Measurements from ENCODE around the gene RHOXF2. TPM values are rescaled to one million over a fixed set of nuclear protein-coding genes. Genes with fewer than 3 reads are reported as not detected.
A peak's percentile ranks its signal among the peaks of the same experiment; 100 is the strongest.

Gene RHOXF2
- total RNA-seq, 1 donor from 2014 or later: not detected

DNA sequence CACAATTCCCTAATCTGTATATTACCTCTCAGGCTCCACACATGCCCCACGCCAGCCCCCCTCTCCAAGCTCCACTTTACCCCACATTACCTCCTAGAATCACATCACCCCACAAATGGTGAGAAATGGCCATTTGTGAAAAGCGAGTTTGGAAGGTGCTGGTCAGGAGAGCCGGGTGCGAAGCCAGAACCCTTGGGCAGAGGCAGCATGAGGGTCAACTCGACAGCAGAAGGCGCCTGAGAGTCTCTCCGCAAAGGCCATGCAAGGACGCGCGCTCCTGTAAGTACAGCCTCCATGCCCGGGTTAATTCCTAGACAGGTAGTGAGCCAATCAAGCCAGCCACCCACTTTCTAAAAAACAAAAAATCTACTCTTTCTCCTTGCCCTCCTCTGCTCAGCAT is 42.4 kb downstream of the RHOXF2 start:
- FAIRE-seq (no peak), DNase-seq (ENCODE audit: low read depth) (no peak)
- TF ChIP-seq, protein P1, sequence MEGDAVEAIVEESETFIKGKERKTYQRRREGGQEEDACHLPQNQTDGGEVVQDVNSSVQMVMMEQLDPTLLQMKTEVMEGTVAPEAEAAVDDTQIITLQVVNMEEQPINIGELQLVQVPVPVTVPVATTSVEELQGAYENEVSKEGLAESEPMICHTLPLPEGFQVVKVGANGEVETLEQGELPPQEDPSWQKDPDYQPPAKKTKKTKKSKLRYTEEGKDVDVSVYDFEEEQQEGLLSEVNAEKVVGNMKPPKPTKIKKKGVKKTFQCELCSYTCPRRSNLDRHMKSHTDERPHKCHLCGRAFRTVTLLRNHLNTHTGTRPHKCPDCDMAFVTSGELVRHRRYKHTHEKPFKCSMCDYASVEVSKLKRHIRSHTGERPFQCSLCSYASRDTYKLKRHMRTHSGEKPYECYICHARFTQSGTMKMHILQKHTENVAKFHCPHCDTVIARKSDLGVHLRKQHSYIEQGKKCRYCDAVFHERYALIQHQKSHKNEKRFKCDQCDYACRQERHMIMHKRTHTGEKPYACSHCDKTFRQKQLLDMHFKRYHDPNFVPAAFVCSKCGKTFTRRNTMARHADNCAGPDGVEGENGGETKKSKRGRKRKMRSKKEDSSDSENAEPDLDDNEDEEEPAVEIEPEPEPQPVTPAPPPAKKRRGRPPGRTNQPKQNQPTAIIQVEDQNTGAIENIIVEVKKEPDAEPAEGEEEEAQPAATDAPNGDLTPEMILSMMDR (IDR thresholded peaks at IDR 0.05; ENCODE audit: insufficient read depth, low read length, severe bottlenecking): no peak
- H3K36me3 ChIP-seq (ENCODE audit: control insufficient read depth, insufficient read depth, low read length): no peaks in the 10 kb centered on the region
- no peaks in the 10 kb centered on the region for H3K27me3 ChIP-seq (ENCODE audit: control insufficient read depth, insufficient read depth, low read length)
- H3K4me3 ChIP-seq (ENCODE audit: low read depth, low read length): no peak overlapping the region

DNA sequence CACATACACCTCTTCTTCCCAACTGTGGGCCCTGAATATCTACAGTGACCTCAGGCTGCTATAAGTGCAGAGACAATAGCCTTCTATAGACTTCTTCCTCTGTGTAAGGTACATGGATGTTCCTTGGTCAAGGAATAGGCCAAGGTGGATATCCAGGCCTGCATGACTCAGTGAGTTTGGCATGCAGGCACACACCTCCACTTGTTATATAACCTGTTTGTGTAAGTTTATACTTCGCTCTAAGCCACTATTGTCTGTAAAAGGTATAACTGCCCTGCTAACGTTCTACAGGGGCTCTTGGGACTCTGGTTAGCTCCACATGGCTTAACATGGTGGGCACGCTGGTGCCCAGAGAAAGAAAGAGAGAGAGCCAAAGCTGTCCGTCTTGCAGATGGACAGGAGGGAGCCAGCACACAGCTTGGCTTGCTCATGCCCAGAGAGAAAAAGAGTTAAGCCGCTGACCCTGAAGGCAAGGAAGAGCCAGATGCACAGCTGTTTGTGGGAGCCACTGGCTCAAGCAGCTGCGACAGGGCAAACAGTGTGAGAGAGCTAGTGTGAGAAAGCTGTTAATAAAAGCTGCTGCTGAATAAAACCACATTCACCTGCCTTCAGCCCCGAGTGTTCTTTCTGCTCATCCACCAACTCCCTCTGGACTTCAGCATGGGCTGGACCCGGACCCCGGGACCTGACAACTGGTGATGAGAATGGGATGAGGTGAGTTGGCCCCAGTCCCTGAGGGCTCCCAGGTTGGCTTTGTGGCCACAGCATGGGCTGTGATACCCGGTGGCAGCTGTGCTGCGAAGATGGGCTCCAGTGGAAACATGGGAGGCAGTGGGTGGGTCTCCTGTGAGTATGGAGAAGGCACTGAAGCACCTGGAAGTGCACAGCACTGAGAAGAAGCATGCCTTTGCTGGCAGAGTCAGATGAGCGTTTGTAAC is 47.7 kb downstream of the RHOXF2 start:
- peak; percentile 55 for FAIRE-seq
- DNase-seq (ENCODE audit: low read depth): peak; percentile 5

DNA sequence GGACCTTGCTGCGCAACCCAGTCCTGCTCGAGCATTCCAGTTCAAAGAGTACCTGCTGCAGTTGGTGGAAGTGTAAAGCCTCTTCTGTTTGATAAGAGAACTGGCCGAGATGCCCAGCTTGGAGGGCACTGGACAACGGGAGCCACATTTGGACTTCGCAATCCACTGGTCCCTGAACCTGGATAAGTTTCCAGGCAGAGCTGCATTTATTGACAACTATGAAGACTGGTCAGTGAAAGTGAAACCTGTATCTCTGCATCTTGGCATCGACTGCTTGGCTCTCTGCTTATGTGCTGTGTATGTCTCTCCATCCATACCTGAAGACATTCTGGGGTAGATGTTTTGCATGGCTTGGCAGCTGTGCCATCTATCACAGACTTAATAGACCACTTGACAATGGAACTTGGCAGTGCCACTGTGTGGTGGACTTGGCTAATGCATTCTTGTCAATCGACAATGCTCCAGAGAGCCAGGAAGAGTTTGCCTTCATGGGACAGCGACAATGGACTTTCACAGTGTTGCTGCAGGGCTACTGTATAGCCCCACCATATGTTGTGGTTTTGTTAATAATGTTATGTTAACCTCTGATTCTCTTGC is 48.7 kb downstream of the RHOXF2 start:
- FAIRE-seq (peak; percentile 43), DNase-seq (ENCODE audit: low read depth) (no peak)
- Histone ChIP-seq H3K27me3 (ENCODE audit: control insufficient read depth, insufficient read depth, low read length) (no peaks in the 10 kb centered on the region), H3K4me3 (ENCODE audit: low read depth, low read length) (no peak overlapping the region), H3K36me3 (ENCODE audit: control insufficient read depth, insufficient read depth, low read length) (no peaks in the 10 kb centered on the region)
- TF ChIP-seq, protein P1 (IDR thresholded peaks at IDR 0.05; ENCODE audit: insufficient read depth, low read length, severe bottlenecking): no peak

More for the DNA sequence above, 47.7 kb downstream of the RHOXF2 start:
- TF ChIP-seq, protein P1 (IDR thresholded peaks at IDR 0.05; ENCODE audit: insufficient read depth, low read length, severe bottlenecking): no peak
- no peaks in the 10 kb centered on the region for H3K36me3 ChIP-seq (ENCODE audit: control insufficient read depth, insufficient read depth, low read length)
- H3K4me3 ChIP-seq (ENCODE audit: low read depth, low read length): no peak overlapping the region
- H3K27me3 ChIP-seq (ENCODE audit: control insufficient read depth, insufficient read depth, low read length): no peaks in the 10 kb centered on the region

DNA sequence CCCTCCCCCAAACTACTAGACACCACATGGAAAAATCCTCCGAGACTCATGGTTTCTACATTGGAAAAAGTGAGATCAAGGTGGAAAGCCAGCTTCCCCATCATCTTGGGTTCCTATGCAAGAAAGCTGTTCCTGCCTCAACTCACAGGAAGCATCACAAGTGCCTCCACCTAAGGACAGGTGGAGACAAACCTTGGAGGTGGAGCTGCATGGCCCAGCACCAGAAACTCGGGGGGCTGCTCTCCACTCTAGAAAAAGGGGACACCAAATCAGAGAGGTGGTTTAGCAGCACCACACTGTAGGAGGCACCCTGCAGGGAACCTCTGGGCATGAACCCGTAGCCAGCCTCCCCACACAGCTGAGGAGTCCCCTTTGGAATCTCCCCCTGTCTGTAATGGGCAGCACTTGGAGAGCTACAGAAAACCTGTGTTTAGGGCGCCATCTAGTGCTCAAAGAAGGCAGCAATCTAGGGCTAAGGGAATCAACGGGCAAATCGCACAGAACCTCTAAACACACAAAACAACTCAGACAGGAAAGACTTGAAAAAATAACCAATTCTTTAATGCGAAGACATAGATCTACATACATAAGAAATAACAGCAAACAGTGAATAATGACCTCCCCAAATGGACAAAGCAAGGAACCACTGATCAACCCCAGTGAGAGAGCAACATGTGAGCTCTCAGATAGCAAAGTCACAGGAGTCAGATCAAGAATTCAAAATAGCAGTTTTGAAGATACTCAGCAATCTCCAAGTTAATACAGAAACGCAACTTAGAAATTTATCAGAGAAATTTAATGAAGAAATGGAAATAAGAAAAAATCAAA is 55.2 kb downstream of the RHOXF2 start:
- Histone ChIP-seq H3K4me3 (ENCODE audit: low read depth, low read length) (no peak overlapping the region), H3K36me3 (ENCODE audit: control insufficient read depth, insufficient read depth, low read length) (no peaks in the 10 kb centered on the region), H3K27me3 (ENCODE audit: control insufficient read depth, insufficient read depth, low read length) (no peaks in the 10 kb centered on the region)
- TF ChIP-seq, protein P1 (IDR thresholded peaks at IDR 0.05; ENCODE audit: insufficient read depth, low read length, severe bottlenecking): peak; percentile 66
- no peak for FAIRE-seq
- DNase-seq (ENCODE audit: low read depth): peak; percentile 37

Other genes with a start within 250 kb of the RHOXF2 start
- gene NKAP, start 214.9 kb upstream of the RHOXF2 start, total RNA-seq: 3.4 and 6.1 TPM in 2 replicates
- gene RHOXF2B, start 80.9 kb upstream of the RHOXF2 start, total RNA-seq: not detected in 2 replicates
- not detected in 2 replicates for gene RHOXF1, start 42.7 kb upstream of the RHOXF2 start, total RNA-seq
- 11.8 and 13.4 TPM in 2 replicates for gene ZBTB33, start 92.2 kb downstream of the RHOXF2 start, total RNA-seq
- gene TMEM255A, start 152.8 kb downstream of the RHOXF2 start, total RNA-seq: not detected in 2 replicates
- not detected in 2 replicates for gene ATP1B4, start 203.5 kb downstream of the RHOXF2 start, total RNA-seq

Measured in bronchial epithelial cell (primary cell).